AG04450 (cell line): ENCODE measurements around the gene KRT25. TPM values are rescaled to one million over a fixed set of nuclear protein-coding genes. Genes with fewer than 3 reads are reported as not detected.

Experiments
- CTCF ChIA-PET: fragments of 300-600, 350-600 bp; formaldehyde crosslinking; extraction: SDS; loops from one replicate; lab custom pipeline; 2022; ENCODE audit warnings: antibody characterized with exemption, inconsistent platforms; lab: Charles Lee
- POLR2A ChIA-PET: fragments of 350-600 bp; formaldehyde crosslinking; extraction: SDS; loops from one replicate; lab custom pipeline; 2021; ENCODE audit warnings: antibody characterized with exemption, inconsistent platforms; lab: Yijun Ruan, JAX
- DNase-seq: peaks from one replicate; pipeline ENCODE4 v3.0.0-alpha.2; 2011; ENCODE audit warnings: low read depth, low spot score
- H3K27ac ChIP-seq: one replicate; pipeline ENCODE4 v1.5.1; 2012; ENCODE audit warnings: low read depth, low read length, control low read depth
- H3K27me3 ChIP-seq: one replicate; pipeline ENCODE4 v1.6.0; 2012; ENCODE audit warnings: low read length; ENCODE audit not compliant: control insufficient read depth, insufficient read depth
- H3K4me3 ChIP-seq: 2 replicates; pipeline ENCODE4 v1.5.1; 2011; ENCODE audit warnings: mild to moderate bottlenecking, low read depth, low read length, control low read depth
- H3K9me3 ChIP-seq: 2 replicates; pipeline ENCODE4 v1.5.1; 2012; ENCODE audit warnings: low read length; ENCODE audit not compliant: control insufficient read depth, insufficient read depth
- polyA plus RNA-seq: library from polyadenylated mRNA; depleted of rRNA; stranded (reverse); fragments of >200 nt; gene quantifications from 2 replicates; pipeline ENCODE4 v1.2.3, GENCODE V29; 2011
- TF ChIP-seq, protein P1 (sequence below): IDR thresholded peaks from 2 replicates; pipeline ENCODE4 v1.5.1; 2011; ENCODE audit warnings: low read depth, low read length, control low read depth, inconsistent platforms

Gene KRT25
- polyA plus RNA-seq, 1 experiment = not detected

DNA sequence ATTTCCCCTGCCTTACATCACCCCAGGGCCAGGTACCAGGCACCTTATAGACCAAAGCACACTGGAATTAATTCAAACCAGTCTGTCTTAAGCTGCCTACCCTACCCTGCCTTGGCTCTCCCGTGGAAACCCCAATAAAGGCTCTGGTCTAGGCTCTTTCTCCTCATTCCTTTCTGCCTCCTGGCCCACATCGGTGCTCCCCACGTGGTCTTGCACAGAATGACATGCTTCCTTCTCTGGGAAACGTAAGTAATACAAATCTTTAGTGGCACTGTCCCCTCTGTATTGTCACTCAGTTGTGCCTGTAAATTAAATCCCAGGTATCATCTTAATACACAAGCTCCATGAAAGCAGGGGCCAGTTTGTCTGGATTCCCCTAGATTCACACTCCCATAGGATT, 16.6 kb downstream of the KRT25 start:
- no peak for DNase-seq
- ChIA-PET POLR2A (no interaction called here), CTCF (no interaction called here)
- Histone ChIP-seq H3K27me3 (peaks cover 14% of the 10 kb centered on the region), H3K4me3 (no peak overlapping the region), H3K9me3 (no peaks in the 10 kb centered on the region), H3K27ac (no peak overlapping the region)
- TF ChIP-seq, protein P1, sequence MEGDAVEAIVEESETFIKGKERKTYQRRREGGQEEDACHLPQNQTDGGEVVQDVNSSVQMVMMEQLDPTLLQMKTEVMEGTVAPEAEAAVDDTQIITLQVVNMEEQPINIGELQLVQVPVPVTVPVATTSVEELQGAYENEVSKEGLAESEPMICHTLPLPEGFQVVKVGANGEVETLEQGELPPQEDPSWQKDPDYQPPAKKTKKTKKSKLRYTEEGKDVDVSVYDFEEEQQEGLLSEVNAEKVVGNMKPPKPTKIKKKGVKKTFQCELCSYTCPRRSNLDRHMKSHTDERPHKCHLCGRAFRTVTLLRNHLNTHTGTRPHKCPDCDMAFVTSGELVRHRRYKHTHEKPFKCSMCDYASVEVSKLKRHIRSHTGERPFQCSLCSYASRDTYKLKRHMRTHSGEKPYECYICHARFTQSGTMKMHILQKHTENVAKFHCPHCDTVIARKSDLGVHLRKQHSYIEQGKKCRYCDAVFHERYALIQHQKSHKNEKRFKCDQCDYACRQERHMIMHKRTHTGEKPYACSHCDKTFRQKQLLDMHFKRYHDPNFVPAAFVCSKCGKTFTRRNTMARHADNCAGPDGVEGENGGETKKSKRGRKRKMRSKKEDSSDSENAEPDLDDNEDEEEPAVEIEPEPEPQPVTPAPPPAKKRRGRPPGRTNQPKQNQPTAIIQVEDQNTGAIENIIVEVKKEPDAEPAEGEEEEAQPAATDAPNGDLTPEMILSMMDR = no peak

DNA sequence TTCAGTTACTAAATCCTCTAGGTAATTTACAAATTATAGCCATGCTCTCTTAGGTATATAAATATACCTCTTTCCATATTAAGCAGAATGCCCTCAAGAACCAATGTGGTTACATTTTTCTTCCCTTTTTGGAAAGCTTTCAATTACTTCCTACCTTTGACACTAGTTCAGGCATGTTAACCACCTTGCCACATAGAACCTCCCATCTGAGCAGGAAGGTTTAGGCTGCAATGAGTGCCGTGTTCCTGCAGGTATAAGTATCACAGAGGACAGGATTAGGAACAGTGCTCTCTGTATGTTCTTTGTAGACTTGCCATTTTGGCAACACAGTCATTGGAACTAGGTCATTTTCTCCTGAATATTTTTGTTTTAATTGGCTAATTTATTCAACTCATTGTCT, 20.1 kb downstream of the KRT25 start:
- Histone ChIP-seq H3K27ac (no peak overlapping the region), H3K9me3 (no peaks in the 10 kb centered on the region), H3K4me3 (no peak overlapping the region), H3K27me3 (peaks cover 12% of the 10 kb centered on the region)
- TF ChIP-seq, protein P1 = no peak
- no peak for DNase-seq
- ChIA-PET POLR2A (no interaction called here), CTCF (no interaction called here)

DNA sequence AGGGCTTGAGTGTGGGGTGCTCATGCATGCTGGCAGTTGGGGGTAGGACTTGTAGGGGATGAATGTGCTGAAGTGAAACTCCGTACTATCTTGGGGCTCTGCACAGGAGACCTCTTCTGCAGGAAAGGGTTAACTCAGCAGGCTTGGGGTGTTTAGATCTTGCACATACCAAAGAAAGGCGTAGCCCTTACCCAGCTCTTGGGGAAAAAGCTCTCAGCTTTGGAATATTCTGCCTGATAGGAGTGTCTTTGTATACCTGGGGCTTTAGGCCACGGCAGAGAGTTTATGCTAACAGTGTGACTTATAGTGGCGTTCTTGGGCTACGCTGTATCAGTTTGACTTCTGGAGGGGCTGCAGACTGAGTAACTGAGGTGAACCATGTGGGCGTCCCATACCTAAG, 21.1 kb downstream of the KRT25 start:
- peaks cover 10% of the 10 kb centered on the region for H3K27me3 ChIP-seq
- DNase-seq = no peak
- ChIA-PET POLR2A (no interaction called here), CTCF (no interaction called here)
- no peaks in the 10 kb centered on the region for H3K9me3 ChIP-seq
- H3K4me3 ChIP-seq = no peak overlapping the region
- TF ChIP-seq, protein P1 = no peak
- H3K27ac ChIP-seq = no peak overlapping the region

DNA sequence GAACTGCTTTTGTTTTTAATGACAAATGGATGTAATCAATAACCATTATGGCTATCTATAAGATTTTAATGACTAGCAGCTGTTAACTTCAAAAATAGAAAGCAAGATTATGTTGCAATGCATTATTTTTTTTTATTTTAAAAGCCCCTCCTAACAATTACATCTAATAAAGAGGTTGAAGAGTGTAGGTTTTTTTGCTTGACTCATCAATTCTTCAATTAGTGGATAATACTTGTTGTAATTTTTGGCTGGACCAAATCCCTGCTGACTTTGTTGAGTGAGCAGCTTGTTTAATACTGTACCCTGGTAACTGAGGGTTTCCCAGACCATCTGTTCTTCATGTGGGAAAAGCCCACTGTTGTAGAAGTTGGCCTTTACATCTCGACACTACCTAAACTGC, 24.2 kb downstream of the KRT25 start:
- Histone ChIP-seq H3K27me3 (peaks cover 10% of the 10 kb centered on the region), H3K9me3 (no peaks in the 10 kb centered on the region), H3K27ac (no peak overlapping the region), H3K4me3 (no peak overlapping the region)
- ChIA-PET CTCF (no interaction called here), POLR2A (interaction anchor here (1.1 kb wide), 1 partner anchor 84 kb away, joined by 3 read pairs; no protein-coding TSS in a partner anchor)
- TF ChIP-seq, protein P1 = no peak
- DNase-seq = no peak

DNA sequence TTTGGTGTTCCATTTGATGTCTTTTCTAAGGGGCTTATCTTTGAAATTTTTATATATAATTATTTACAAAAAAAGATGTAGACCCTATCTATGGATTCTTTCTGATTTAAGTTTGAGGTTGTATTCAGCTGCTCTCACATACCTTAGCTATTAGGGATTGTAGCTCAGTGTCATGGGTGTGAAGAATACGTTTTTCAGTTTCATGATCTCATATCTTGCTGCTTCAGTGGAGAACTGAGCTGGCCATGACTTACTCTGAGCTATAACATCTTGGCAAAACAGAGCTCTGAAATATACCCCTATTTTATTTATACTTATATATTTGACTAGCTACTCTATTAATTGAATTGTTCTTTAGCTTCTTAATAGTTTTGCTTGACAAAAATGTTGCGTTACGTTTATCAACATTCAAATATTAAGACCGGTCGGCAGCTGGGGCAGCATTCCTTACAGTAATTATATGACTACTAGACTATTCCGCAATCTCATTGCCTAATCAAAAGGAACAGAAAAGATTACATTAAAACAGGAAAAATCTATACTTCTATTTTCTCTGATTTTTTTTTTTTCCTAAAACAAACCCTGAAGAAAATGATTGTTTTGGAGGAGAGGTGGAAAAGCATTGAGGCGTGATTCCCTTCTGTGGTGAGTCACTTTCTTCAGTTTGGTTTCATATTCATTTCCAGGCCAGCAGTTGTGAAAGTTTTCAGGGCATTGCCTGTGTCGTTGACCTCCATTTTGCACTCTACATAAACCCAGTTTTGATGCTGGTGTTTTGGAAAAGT, 27.5 kb downstream of the KRT25 start:
- Histone ChIP-seq H3K27me3 (peaks cover 10% of the 10 kb centered on the region), H3K9me3 (no peaks in the 10 kb centered on the region), H3K27ac (peak overlapping the region; percentile 48), H3K4me3 (no peak overlapping the region)
- CTCF ChIA-PET = interaction anchor here (0.6 to 1.2 kb wide), 3 partner anchors 16 to 938 kb away, joined by 3 read pairs; no protein-coding TSS in a partner anchor
- POLR2A ChIA-PET = interaction anchor here (0.7 kb wide), 1 partner anchor 262 kb away, joined by 3 read pairs; no protein-coding TSS in a partner anchor
- DNase-seq = peak; percentile 23
- TF ChIP-seq, protein P1 = no peak
